Karpas-422 (cell line): ENCODE measurements around the gene FGF7. TPM values are rescaled to one million over a fixed set of nuclear protein-coding genes. Genes with fewer than 3 reads are reported as not detected.
"Not testable (repeated sequence)": the region's sequence is repeated elsewhere in the genome, so short reads cannot be mapped to it uniquely, and the experiment has no call there.

Experiments
- DNase-seq: peaks from one replicate; pipeline ENCODE4 v3.0.0-alpha.2; 2015
- H2AFZ ChIP-seq: fragments of 200-600 bp; sonication (generic); 2 replicates; pipeline ENCODE4 v1.6.1; 2014; ENCODE audit warnings: antibody characterized with exemption, low read length, mixed read lengths
- H3K27ac ChIP-seq: fragments of 200-600 bp; sonication (generic); 2 replicates; pipeline ENCODE4 v1.5.1; 2014; ENCODE audit warnings: mild to moderate bottlenecking, low read length, moderate library complexity
- H3K27me3 ChIP-seq: fragments of 200-600 bp; sonication (generic); 2 replicates; pipeline ENCODE4 v1.6.1; 2014; ENCODE audit warnings: low read length, mixed read lengths
- H3K36me3 ChIP-seq: fragments of 200-600 bp; sonication (generic); 2 replicates; pipeline ENCODE4 v1.6.1; 2014; ENCODE audit warnings: low read length, mixed read lengths; ENCODE audit not compliant: insufficient read depth
- H3K4me1 ChIP-seq: fragments of 200-600 bp; sonication (generic); 2 replicates; pipeline ENCODE4 v1.6.1; 2014; ENCODE audit warnings: mild to moderate bottlenecking, low read length, mixed read lengths
- H3K4me2 ChIP-seq: fragments of 200-600 bp; sonication (generic); 2 replicates; pipeline ENCODE4 v1.6.1; 2014; ENCODE audit warnings: low read length, low read depth, mild to moderate bottlenecking; ENCODE audit not compliant: poor library complexity, severe bottlenecking
- H3K4me3 ChIP-seq: fragments of 200-600 bp; sonication (generic); 2 replicates; pipeline ENCODE4 v1.5.1; 2014; ENCODE audit warnings: mild to moderate bottlenecking, antibody characterized with exemption, low read length, mixed read lengths
- H3K79me2 ChIP-seq: fragments of 200-600 bp; sonication (generic); 2 replicates; pipeline ENCODE4 v1.6.1; 2014; ENCODE audit warnings: mild to moderate bottlenecking, low read length, mixed read lengths
- H3K9ac ChIP-seq: fragments of 200-600 bp; sonication (generic); 2 replicates; pipeline ENCODE4 v1.6.0; 2014; ENCODE audit warnings: low read length
- H3K9me2 ChIP-seq: fragments of 200-600 bp; sonication (generic), shearing (Covaris generic); replicated peaks from 2 replicates; pipeline ENCODE4 v1.6.0; 2014; ENCODE audit warnings: mild to moderate bottlenecking, low read length, moderate library complexity; ENCODE audit not compliant: insufficient read depth
- H3K9me3 ChIP-seq: fragments of 300-700, 200-600 bp; sonication (generic); 2 replicates; pipeline ENCODE4 v1.6.1; 2014; ENCODE audit warnings: low read length, mixed read lengths
- H4K20me1 ChIP-seq: fragments of 200-600 bp; sonication (generic); 2 replicates; pipeline ENCODE4 v1.6.1; 2014; ENCODE audit warnings: mild to moderate bottlenecking, antibody characterized with exemption, low read length, low read depth; ENCODE audit not compliant: insufficient read depth
- total RNA-seq: library from RNA; depleted of rRNA; stranded (reverse); fragments of >200 nt; shearing (Covaris generic); gene quantifications from 2 replicates; pipeline ENCODE4 v1.2.3, GENCODE V29; 2014; ENCODE audit warnings: low replicate concordance

Gene FGF7
- total RNA-seq, 1 experiment from 2014 or later = 0.71 TPM

GRCh38 chr15:49467746-49468480, 44.9 kb downstream of the FGF7 start:
- no peak overlapping the region for H3K9ac ChIP-seq
- H3K27ac ChIP-seq = no peak overlapping the region
- H4K20me1 ChIP-seq = no peaks in the 10 kb centered on the region
- H2AFZ ChIP-seq = no peak overlapping the region
- H3K4me3 ChIP-seq = no peak overlapping the region
- H3K9me3 ChIP-seq = no peaks in the 10 kb centered on the region
- no peak for DNase-seq
- H3K79me2 ChIP-seq = no peaks in the 10 kb centered on the region
- no peaks in the 10 kb centered on the region for H3K4me1 ChIP-seq
- no peak overlapping the region for H3K4me2 ChIP-seq
- 0 out of 2 replicates have a peak, but pooled peaks cover 3% of the 10 kb centered on the region for H3K27me3 ChIP-seq
- H3K9me2 ChIP-seq = no peaks in the 10 kb centered on the region
- no peaks in the 10 kb centered on the region for H3K36me3 ChIP-seq

DNA sequence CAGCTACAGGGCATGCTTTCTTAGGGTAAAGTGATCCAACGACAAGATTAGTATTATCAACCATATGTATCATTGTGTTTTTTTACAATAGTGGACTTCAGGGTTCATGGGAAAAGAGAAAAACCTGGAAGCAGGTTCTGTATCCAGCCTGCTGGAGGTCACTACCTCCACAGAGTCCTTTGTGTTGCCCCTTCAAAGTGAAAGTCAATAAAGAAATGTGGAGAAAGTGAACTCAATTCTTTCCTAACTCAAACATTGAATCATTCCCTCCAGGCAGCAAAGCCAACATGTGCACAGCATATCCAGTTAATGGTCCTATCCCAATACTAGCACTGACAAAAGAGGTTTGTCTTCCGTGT, 45.4 kb downstream of the FGF7 start:
- no peaks in the 10 kb centered on the region for H3K9me3 ChIP-seq
- no peak overlapping the region for H3K4me2 ChIP-seq
- no peak overlapping the region for H3K27ac ChIP-seq
- H3K36me3 ChIP-seq = no peaks in the 10 kb centered on the region
- 0 out of 2 replicates have a peak, but pooled peaks cover 3% of the 10 kb centered on the region for H3K27me3 ChIP-seq
- H2AFZ ChIP-seq = no peak overlapping the region
- no peaks in the 10 kb centered on the region for H4K20me1 ChIP-seq
- H3K9me2 ChIP-seq = no peaks in the 10 kb centered on the region
- no peaks in the 10 kb centered on the region for H3K79me2 ChIP-seq
- H3K9ac ChIP-seq = no peak overlapping the region
- H3K4me1 ChIP-seq = no peaks in the 10 kb centered on the region
- H3K4me3 ChIP-seq = no peak overlapping the region
- DNase-seq = no peak

- H3K27ac ChIP-seq, H2AFZ ChIP-seq: not testable (repeated sequence)
- peak; percentile 65 for DNase-seq
Measured at GRCh38 chr15:49471248-49471647, 48.2 kb downstream of the FGF7 start.

GRCh38 chr15:49471733-49472132, 48.7 kb downstream of the FGF7 start:
- DNase-seq = no peak
- Histone ChIP-seq H3K9me2 (no peaks in the 10 kb centered on the region), H3K9ac (no peak overlapping the region), H4K20me1 (no peaks in the 10 kb centered on the region), H3K4me1 (no peaks in the 10 kb centered on the region), H3K4me2 (no peak overlapping the region), H3K36me3 (no peaks in the 10 kb centered on the region), H3K4me3 (no peak overlapping the region), H3K79me2 (no peaks in the 10 kb centered on the region), H3K27ac (no peak overlapping the region), H2AFZ (no peak overlapping the region), H3K27me3 (0 out of 2 replicates have a peak, but pooled peaks cover 3% of the 10 kb centered on the region), H3K9me3 (no peaks in the 10 kb centered on the region)

More at GRCh38 chr15:49471248-49471647, 48.2 kb downstream of the FGF7 start:
- not testable (repeated sequence) for H3K9ac ChIP-seq, H3K9me2 ChIP-seq, H3K9me3 ChIP-seq, H3K4me2 ChIP-seq, H3K36me3 ChIP-seq, H3K27me3 ChIP-seq, H4K20me1 ChIP-seq, H3K79me2 ChIP-seq, H3K4me1 ChIP-seq, H3K4me3 ChIP-seq

DNA sequence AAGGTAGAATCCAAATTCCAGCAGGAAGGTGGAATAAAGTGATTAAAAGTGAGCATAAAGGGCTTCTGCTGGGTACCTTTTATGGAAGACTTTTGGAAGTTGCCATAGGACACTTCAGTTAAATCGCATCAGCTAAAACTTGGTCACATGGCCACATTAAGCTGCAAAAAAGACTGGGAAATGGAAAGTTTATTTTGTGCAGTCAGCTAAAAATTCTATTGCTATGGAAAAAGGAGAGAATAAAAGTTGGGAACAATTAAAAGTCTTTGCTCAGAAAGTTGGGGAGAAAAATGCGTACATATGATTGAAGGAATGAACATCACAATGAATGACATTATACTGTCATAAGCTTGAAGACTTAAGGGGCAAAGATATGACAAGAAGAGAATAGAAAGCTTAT, 49.3 kb downstream of the FGF7 start:
- H3K36me3 ChIP-seq = no peaks in the 10 kb centered on the region
- no peak overlapping the region for H3K4me2 ChIP-seq
- H3K27me3 ChIP-seq = 0 out of 2 replicates have a peak, but pooled peaks cover 3% of the 10 kb centered on the region
- no peak overlapping the region for H3K9ac ChIP-seq
- no peak for DNase-seq
- no peak overlapping the region for H3K27ac ChIP-seq
- no peak overlapping the region for H2AFZ ChIP-seq
- no peaks in the 10 kb centered on the region for H3K4me1 ChIP-seq
- H4K20me1 ChIP-seq = no peaks in the 10 kb centered on the region
- no peaks in the 10 kb centered on the region for H3K9me3 ChIP-seq
- no peaks in the 10 kb centered on the region for H3K9me2 ChIP-seq
- H3K4me3 ChIP-seq = no peak overlapping the region
- no peaks in the 10 kb centered on the region for H3K79me2 ChIP-seq

DNA sequence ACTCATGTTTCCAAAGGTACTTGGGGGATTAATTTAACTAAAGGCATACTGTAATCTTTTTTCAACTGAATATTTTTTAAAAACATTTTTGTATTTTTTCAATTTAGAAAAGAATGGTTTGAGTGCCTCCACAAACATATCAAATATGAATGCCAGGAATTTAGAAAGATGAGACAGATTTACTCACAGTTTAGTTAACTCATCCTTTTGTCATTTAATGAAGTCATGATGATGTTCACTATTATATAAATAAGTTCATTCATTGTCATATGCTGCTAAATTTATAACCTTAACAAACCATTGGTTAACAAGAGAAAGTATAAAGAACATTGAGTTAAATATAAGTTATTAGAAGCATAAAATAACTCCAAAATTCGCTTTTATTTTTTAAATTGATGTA, 50.0 kb downstream of the FGF7 start:
- H2AFZ ChIP-seq = no peak overlapping the region
- H3K9ac ChIP-seq = no peak overlapping the region
- H4K20me1 ChIP-seq = no peaks in the 10 kb centered on the region
- no peaks in the 10 kb centered on the region for H3K9me2 ChIP-seq
- 0 out of 2 replicates have a peak, but pooled peaks cover 3% of the 10 kb centered on the region for H3K27me3 ChIP-seq
- no peak for DNase-seq
- no peaks in the 10 kb centered on the region for H3K9me3 ChIP-seq
- no peak overlapping the region for H3K4me2 ChIP-seq
- H3K4me1 ChIP-seq = no peaks in the 10 kb centered on the region
- H3K36me3 ChIP-seq = no peaks in the 10 kb centered on the region
- H3K4me3 ChIP-seq = no peak overlapping the region
- H3K27ac ChIP-seq = no peak overlapping the region
- no peaks in the 10 kb centered on the region for H3K79me2 ChIP-seq

DNA sequence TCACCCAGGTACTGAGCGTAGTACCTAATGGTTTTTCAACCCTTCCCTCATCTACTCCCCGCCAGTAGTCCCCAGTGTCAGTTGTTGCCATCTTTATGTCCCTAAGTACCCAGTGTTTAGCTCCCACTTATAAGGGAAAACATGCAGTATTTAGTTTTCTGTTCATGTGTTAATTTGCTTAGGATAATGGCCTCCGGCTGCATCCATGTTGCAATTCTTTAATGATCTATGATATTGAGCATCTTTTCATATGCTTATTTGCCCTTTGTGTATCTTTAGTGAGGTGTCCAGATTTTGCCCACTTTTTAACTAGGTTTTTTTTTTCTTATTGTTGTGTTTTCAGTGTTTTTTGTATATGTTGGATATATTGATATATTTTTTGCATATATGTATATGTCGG, 55.0 kb downstream of the FGF7 start:
- H3K36me3 ChIP-seq, H2AFZ ChIP-seq, H3K27me3 ChIP-seq, H3K27ac ChIP-seq, H3K9ac ChIP-seq, H3K9me2 ChIP-seq, H4K20me1 ChIP-seq, H3K4me2 ChIP-seq, H3K4me3 ChIP-seq, H3K9me3 ChIP-seq, DNase-seq, H3K4me1 ChIP-seq, H3K79me2 ChIP-seq: not testable (repeated sequence)

DNA sequence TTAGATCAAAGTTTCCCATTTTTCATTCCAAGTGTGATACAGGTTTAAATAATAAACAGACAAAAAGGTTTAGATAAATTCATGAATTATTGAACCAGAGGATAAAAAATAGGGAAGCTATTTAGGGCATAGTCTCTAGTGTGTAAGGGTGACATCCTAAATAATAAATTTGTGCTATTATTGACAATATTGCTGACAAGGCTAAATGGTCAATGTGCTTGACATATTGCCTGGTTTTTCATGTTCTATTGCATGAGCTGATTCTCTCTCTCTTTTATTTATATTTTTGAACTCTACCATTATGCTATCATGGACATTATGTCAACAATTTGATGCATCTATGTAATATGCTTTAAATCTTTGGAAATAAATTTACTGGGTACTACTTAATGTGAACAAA, 55.9 kb downstream of the FGF7 start:
- not testable (repeated sequence) for DNase-seq, H2AFZ ChIP-seq, H3K4me2 ChIP-seq, H3K9me2 ChIP-seq, H3K79me2 ChIP-seq, H3K9ac ChIP-seq, H3K27ac ChIP-seq, H3K9me3 ChIP-seq, H4K20me1 ChIP-seq, H3K4me1 ChIP-seq, H3K36me3 ChIP-seq, H3K27me3 ChIP-seq, H3K4me3 ChIP-seq
